ENCODE measurements around the gene RAB11FIP3. TPM values are rescaled to one million over a fixed set of nuclear protein-coding genes. Genes with fewer than 3 reads are reported as not detected.
"Not testable (repeated sequence)": the region's sequence is repeated elsewhere in the genome, so short reads cannot be mapped to it uniquely, and the experiment has no call there.

The RAB11FIP3 gene
- polyA plus RNA-seq, 1 experiment: 13.3 TPM

DNA sequence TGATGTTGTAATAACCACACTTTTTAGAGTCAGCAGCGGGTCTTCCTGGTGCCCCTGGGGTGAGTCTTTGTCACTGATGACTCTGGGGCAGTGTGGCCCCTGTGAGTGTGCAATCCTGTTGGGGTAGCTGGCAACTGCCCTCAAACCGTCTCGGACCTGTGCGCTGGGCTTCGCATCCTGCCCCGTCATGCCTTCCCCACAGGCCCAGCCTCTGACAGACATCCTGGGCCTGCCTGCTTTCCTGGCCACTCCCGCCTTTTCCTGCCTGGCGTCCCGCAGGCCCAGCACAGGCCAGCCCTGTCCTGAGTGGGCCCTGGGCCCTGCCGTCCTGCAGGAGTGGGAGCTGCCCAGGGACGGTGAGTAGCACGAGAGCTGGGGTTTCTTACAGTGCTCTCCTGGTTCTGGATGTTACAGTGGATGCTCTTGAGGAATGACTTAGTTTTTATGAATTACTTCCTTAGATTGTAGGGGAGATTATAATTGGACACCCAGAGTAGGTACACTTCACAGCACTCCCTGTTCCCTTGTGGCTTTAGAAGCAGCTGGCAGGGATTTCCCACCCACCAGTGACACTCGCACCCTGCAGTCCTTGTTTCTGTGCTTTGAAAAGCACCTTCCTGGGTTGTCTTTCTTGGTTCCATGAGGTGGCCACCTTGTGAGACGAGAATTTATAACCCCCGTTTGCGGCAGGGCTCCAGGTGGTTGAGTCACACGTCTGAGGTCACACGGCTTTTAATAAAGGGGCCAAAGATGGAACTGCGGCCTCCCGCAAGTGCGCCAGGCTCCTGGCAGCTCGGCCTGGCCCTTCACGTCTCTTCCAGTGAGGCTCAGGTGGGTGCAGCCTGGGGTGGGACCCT lies 52.1 kb downstream of the RAB11FIP3 start:
- CTCF ChIA-PET: no interaction called here
- POLR2A ChIA-PET: no interaction called here
- peaks cover 10% of the 10 kb centered on the region for H3K36me3 ChIP-seq (ENCODE audit: control insufficient read depth, insufficient read depth, low read length)
- no peak overlapping the region for H3K4me3 ChIP-seq (ENCODE audit: low read depth, low read length)
- no peaks in the 10 kb centered on the region for H3K27me3 ChIP-seq (ENCODE audit: control insufficient read depth, insufficient read depth, low read length)
- TF ChIP-seq, protein P1, sequence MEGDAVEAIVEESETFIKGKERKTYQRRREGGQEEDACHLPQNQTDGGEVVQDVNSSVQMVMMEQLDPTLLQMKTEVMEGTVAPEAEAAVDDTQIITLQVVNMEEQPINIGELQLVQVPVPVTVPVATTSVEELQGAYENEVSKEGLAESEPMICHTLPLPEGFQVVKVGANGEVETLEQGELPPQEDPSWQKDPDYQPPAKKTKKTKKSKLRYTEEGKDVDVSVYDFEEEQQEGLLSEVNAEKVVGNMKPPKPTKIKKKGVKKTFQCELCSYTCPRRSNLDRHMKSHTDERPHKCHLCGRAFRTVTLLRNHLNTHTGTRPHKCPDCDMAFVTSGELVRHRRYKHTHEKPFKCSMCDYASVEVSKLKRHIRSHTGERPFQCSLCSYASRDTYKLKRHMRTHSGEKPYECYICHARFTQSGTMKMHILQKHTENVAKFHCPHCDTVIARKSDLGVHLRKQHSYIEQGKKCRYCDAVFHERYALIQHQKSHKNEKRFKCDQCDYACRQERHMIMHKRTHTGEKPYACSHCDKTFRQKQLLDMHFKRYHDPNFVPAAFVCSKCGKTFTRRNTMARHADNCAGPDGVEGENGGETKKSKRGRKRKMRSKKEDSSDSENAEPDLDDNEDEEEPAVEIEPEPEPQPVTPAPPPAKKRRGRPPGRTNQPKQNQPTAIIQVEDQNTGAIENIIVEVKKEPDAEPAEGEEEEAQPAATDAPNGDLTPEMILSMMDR (IDR thresholded peaks at IDR 0.05; ENCODE audit: insufficient read depth, low read depth, low read length): no peak
- no peak for DNase-seq (ENCODE audit: low read depth)

GRCh38 chr16:478287-478686 lies 52.8 kb downstream of the RAB11FIP3 start:
- POLR2A ChIA-PET; DNase-seq (ENCODE audit: low read depth); H3K4me3 ChIP-seq (ENCODE audit: low read depth, low read length); H3K27me3 ChIP-seq (ENCODE audit: control insufficient read depth, insufficient read depth, low read length): not testable (repeated sequence)
- H3K36me3 ChIP-seq (ENCODE audit: control insufficient read depth, insufficient read depth, low read length): peaks cover 14% of the 10 kb centered on the region
- CTCF ChIA-PET: interaction anchor here (1.4 kb wide), 1 partner anchor 9 kb away, joined by 8 read pairs; no protein-coding TSS in a partner anchor

- DNase-seq (ENCODE audit: low read depth): no peak
- Histone ChIP-seq H3K4me3 (ENCODE audit: low read depth, low read length) (no peak overlapping the region), H3K27me3 (ENCODE audit: control insufficient read depth, insufficient read depth, low read length) (no peaks in the 10 kb centered on the region), H3K36me3 (ENCODE audit: control insufficient read depth, insufficient read depth, low read length) (peaks cover 16% of the 10 kb centered on the region)
- ChIA-PET CTCF (interaction anchor here (0.7 kb wide), 1 partner anchor 9 kb away, joined by 3 read pairs; no protein-coding TSS in a partner anchor), POLR2A (no interaction called here)
- TF ChIP-seq, protein P1 (IDR thresholded peaks at IDR 0.05; ENCODE audit: insufficient read depth, low read depth, low read length): no peak
Measured at GRCh38 chr16:482468-483185, 57.2 kb downstream of the RAB11FIP3 start.

DNA sequence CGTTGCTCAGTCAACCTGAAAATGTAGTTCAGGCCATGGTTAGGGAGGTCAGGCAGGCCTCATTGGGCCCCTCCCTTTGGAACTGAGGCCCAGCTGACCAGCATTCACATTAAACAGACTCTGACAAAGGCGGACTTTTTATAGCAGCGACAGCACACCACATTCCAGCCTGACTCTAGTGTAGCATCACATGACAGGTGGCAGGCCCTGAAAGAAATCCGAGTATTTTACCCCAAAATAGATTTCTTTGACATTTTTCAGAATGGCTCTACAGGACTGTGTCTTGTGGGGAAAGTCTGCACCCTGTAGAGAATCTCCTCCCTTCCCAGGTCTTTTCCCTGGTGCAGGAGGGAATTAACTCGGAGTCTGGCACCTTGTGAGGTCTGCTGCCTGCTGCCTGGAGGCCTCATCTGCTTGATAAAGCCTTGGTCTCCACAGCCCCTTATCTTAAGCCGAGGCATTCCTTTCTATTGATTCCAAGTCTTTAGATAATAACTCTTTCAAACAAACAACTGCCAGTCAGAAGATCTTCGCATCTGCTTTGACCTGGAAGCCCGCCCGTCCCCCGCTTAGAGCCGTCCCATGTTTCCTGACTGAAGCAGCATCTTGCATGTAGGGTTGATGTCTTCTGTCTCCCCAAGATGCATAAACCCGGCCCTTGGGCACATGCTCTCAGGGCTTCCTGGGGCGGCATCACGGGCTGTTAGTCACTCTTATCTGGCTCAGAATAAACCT lies 58.1 kb downstream of the RAB11FIP3 start:
- TF ChIP-seq, protein P1 (IDR thresholded peaks at IDR 0.05; ENCODE audit: insufficient read depth, low read depth, low read length): no peak
- CTCF ChIA-PET: no interaction called here
- DNase-seq (ENCODE audit: low read depth): no peak
- POLR2A ChIA-PET: no interaction called here
- H3K27me3 ChIP-seq (ENCODE audit: control insufficient read depth, insufficient read depth, low read length): no peaks in the 10 kb centered on the region
- H3K36me3 ChIP-seq (ENCODE audit: control insufficient read depth, insufficient read depth, low read length): peaks cover 16% of the 10 kb centered on the region
- H3K4me3 ChIP-seq (ENCODE audit: low read depth, low read length): no peak overlapping the region

DNA sequence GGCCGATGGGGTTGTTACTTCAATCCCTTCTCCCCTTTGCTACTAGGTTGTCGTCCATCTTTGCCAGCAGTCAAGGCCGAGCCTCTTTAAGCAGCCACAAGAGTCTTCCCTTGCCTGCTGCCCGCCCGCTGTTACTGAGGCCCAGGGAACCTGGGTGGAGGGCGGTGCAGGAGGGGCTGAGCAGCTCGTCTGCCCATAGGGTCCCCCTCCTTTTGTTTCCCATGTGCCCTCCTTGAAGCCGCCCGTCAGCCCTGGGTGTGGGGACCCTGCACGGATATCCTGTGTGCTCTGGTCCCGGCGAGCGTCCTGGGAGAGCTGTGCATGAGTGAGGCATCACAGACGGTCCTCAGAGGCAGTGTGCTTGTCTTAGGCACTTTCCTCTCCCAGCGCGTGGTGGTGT lies 64.2 kb downstream of the RAB11FIP3 start:
- no peak for DNase-seq (ENCODE audit: low read depth)
- peaks cover 18% of the 10 kb centered on the region for H3K36me3 ChIP-seq (ENCODE audit: control insufficient read depth, insufficient read depth, low read length)
- ChIA-PET POLR2A (no interaction called here), CTCF (no interaction called here)
- no peak overlapping the region for H3K4me3 ChIP-seq (ENCODE audit: low read depth, low read length)
- TF ChIP-seq, protein P1 (IDR thresholded peaks at IDR 0.05; ENCODE audit: insufficient read depth, low read depth, low read length): no peak
- no peaks in the 10 kb centered on the region for H3K27me3 ChIP-seq (ENCODE audit: control insufficient read depth, insufficient read depth, low read length)
